ENCODE results near the gene TMEM154.

GRCh38 chr4:152708796-152709195 is 29.0 kb upstream of the TMEM154 start:
- TF ChIP-seq POLR2AphosphoS5 (IDR thresholded peaks at IDR 0.05) (no peak), CTCF (IDR thresholded peaks at IDR 0.05 in 8 of 11, conservative IDR thresholded peaks at IDR 0.05 in 3 of 11) (no peak), POLR2A (IDR thresholded peaks at IDR 0.05) (no peak)

Measured in spleen (tissue), 7 donors.